ENCODE results near the gene SF3B3.

- TF ChIP-seq CTCF (IDR thresholded peaks at IDR 0.05) (no peak), POLR2A (IDR thresholded peaks at IDR 0.05) (no peak)
These were observed 11.4 kb downstream of the SF3B3 start for GRCh38 chr16:70534971-70535370.
